NCI-H1694 (cell line): ENCODE results near the gene ORC4.

Source experiments
- DNase-seq: peaks from one replicate; lab custom pipeline; 2025; lab: John Stamatoyannopoulos, UW

Gene ORC4

GRCh38 chr2:148020111-148021058, at the start of gene ORC4:
Gene ORC4, minus strand, starts transcription at chr2:148020737. Its CDS starts 44,779 bp downstream, at chr2:147975958.
- DNase-seq, result peak; percentile 99

- no peak for DNase-seq
Observed at GRCh38 chr2:148067801-148068200, 47.3 kb upstream of the ORC4 start.

GRCh38 chr2:148065936-148066335, 45.4 kb upstream of the ORC4 start:
- DNase-seq, result no peak

GRCh38 chr2:148063633-148064032, 43.1 kb upstream of the ORC4 start:
- DNase-seq, result no peak

GRCh38 chr2:148058641-148059040, 38.1 kb upstream of the ORC4 start:
- no peak for DNase-seq

GRCh38 chr2:148052687-148053086, 32.1 kb upstream of the ORC4 start:
- DNase-seq, result no peak

- no peak for DNase-seq
Observed at GRCh38 chr2:148049284-148049683, 28.7 kb upstream of the ORC4 start.

GRCh38 chr2:148048475-148049221, 28.1 kb upstream of the ORC4 start:
- no peak for DNase-seq

GRCh38 chr2:148046802-148047201, 26.3 kb upstream of the ORC4 start:
- DNase-seq, result no peak

- no peak for DNase-seq
Observed at GRCh38 chr2:148044322-148044721, 23.8 kb upstream of the ORC4 start.

- DNase-seq, result no peak
Observed at GRCh38 chr2:148042219-148042618, 21.7 kb upstream of the ORC4 start.

- no peak for DNase-seq
Observed at GRCh38 chr2:148039783-148040182, 19.2 kb upstream of the ORC4 start.

GRCh38 chr2:148032215-148032614, 11.7 kb upstream of the ORC4 start:
- no peak for DNase-seq

GRCh38 chr2:148031152-148031551, 10.6 kb upstream of the ORC4 start:
- no peak for DNase-seq

- no peak for DNase-seq
Observed at GRCh38 chr2:148028781-148029180, 8.2 kb upstream of the ORC4 start.

- DNase-seq, result no peak
Observed at GRCh38 chr2:148027822-148028221, 7.3 kb upstream of the ORC4 start.

- DNase-seq, result no peak
Observed at GRCh38 chr2:148026573-148026972, 6.0 kb upstream of the ORC4 start.

- no peak for DNase-seq
Observed at GRCh38 chr2:148023861-148024260, 3.3 kb upstream of the ORC4 start.

GRCh38 chr2:148022882-148023281, 2.3 kb upstream of the ORC4 start:
- DNase-seq, result no peak

GRCh38 chr2:148022351-148022750, 1.8 kb upstream of the ORC4 start:
- DNase-seq, result no peak

- no peak for DNase-seq
Observed at GRCh38 chr2:148021886-148022285, 1.3 kb upstream of the ORC4 start.

GRCh38 chr2:148021059-148021861, 723 bp upstream of the ORC4 start, which contains the start of gene MBD5:
Gene MBD5, plus strand, starts transcription at chr2:148021091.
- DNase-seq, result no peak
